WERI-Rb-1 (cell line): ENCODE results near the gene SPNS3.
A peak's percentile ranks its signal among the peaks of the same experiment; 100 is the strongest.

Experiments used
- DNase-seq: peaks from one replicate; pipeline ENCODE4 v3.0.0-alpha.2; 2020
- H3K27ac ChIP-seq: fragments of 250-450 bp; sonication (Bioruptor Pico); 2 replicates; pipeline ENCODE4 v1.5.1; 2020; ENCODE audit warnings: mild to moderate bottlenecking, moderate library complexity
- H3K27me3 ChIP-seq: fragments of 250-450 bp; sonication (Bioruptor Pico); 2 replicates; pipeline ENCODE4 v1.5.1; 2021; ENCODE audit warnings: mild to moderate bottlenecking, low read depth, moderate library complexity; ENCODE audit not compliant: insufficient read depth, severe bottlenecking
- H3K36me3 ChIP-seq: fragments of 250-450 bp; sonication (Bioruptor Pico); 2 replicates; pipeline ENCODE4 v1.5.1; 2020; ENCODE audit warnings: mild to moderate bottlenecking, moderate library complexity
- H3K4me3 ChIP-seq: 2 replicates; pipeline ENCODE4 v1.5.1; 2011; ENCODE audit warnings: low read depth, mild to moderate bottlenecking, control low read depth, low read length
- H3K9me3 ChIP-seq: fragments of 250-450 bp; sonication (Bioruptor Pico); 2 replicates; pipeline ENCODE4 v1.5.1; 2021; ENCODE audit warnings: mild to moderate bottlenecking, moderate library complexity; ENCODE audit not compliant: severe bottlenecking
- TF ChIP-seq, protein P1 (sequence below): IDR thresholded peaks from 2 replicates; pipeline ENCODE4 v1.5.1; 2011; ENCODE audit warnings: low read depth, mild to moderate bottlenecking, control low read depth, inconsistent platforms, low read length

Gene SPNS3

GRCh38 chr17:4478318-4478830, 44.6 kb downstream of the SPNS3 start:
- H3K27me3 ChIP-seq = no peaks in the 10 kb centered on the region
- H3K27ac ChIP-seq = no peak overlapping the region
- DNase-seq = no peak
- TF ChIP-seq, protein P1, sequence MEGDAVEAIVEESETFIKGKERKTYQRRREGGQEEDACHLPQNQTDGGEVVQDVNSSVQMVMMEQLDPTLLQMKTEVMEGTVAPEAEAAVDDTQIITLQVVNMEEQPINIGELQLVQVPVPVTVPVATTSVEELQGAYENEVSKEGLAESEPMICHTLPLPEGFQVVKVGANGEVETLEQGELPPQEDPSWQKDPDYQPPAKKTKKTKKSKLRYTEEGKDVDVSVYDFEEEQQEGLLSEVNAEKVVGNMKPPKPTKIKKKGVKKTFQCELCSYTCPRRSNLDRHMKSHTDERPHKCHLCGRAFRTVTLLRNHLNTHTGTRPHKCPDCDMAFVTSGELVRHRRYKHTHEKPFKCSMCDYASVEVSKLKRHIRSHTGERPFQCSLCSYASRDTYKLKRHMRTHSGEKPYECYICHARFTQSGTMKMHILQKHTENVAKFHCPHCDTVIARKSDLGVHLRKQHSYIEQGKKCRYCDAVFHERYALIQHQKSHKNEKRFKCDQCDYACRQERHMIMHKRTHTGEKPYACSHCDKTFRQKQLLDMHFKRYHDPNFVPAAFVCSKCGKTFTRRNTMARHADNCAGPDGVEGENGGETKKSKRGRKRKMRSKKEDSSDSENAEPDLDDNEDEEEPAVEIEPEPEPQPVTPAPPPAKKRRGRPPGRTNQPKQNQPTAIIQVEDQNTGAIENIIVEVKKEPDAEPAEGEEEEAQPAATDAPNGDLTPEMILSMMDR = no peak
- H3K4me3 ChIP-seq = no peak overlapping the region
- H3K36me3 ChIP-seq = no peaks in the 10 kb centered on the region
- peaks cover 2% of the 10 kb centered on the region for H3K9me3 ChIP-seq

DNA sequence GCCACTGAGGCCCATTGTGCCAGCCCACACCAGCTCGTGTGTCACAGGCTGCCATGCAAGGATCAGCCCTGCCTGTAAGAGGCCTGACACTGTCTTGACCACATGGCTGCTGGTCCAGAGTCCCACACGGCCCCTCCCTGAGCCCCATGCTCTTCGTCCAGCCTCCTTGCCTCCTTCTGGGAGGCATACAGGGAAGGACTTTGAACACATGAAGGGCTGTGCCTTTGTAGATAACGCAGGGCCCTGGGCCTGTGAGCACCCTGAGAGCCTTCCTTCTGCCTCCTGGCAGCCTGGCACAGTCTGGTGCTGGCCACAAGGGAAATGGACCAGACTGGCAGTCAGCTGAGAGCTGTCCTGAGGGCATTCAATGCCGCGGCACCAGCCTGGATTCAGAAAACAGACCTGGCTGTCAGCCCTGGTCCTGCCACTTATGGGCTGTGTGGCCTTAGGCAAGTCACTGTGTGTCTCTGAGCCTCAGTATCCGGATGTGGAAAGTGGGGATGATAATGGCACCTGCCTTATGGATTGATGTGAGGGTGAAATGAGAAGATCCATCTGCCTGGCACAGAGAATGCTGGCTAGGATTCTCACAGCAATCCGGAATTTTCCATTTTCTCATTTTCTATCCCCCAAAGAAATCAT, 45.7 kb downstream of the SPNS3 start:
- no peaks in the 10 kb centered on the region for H3K36me3 ChIP-seq
- no peak overlapping the region for H3K4me3 ChIP-seq
- peaks cover 2% of the 10 kb centered on the region for H3K9me3 ChIP-seq
- TF ChIP-seq, protein P1 = no peak
- H3K27ac ChIP-seq = no peak overlapping the region
- H3K27me3 ChIP-seq = no peaks in the 10 kb centered on the region
- no peak for DNase-seq

- Histone ChIP-seq H3K9me3 (peaks cover 2% of the 10 kb centered on the region), H3K27me3 (no peaks in the 10 kb centered on the region), H3K36me3 (no peaks in the 10 kb centered on the region), H3K4me3 (no peak overlapping the region), H3K27ac (no peak overlapping the region)
- DNase-seq = no peak
- TF ChIP-seq, protein P1 = no peak
Measured at GRCh38 chr17:4479982-4480751, 46.4 kb downstream of the SPNS3 start.

DNA sequence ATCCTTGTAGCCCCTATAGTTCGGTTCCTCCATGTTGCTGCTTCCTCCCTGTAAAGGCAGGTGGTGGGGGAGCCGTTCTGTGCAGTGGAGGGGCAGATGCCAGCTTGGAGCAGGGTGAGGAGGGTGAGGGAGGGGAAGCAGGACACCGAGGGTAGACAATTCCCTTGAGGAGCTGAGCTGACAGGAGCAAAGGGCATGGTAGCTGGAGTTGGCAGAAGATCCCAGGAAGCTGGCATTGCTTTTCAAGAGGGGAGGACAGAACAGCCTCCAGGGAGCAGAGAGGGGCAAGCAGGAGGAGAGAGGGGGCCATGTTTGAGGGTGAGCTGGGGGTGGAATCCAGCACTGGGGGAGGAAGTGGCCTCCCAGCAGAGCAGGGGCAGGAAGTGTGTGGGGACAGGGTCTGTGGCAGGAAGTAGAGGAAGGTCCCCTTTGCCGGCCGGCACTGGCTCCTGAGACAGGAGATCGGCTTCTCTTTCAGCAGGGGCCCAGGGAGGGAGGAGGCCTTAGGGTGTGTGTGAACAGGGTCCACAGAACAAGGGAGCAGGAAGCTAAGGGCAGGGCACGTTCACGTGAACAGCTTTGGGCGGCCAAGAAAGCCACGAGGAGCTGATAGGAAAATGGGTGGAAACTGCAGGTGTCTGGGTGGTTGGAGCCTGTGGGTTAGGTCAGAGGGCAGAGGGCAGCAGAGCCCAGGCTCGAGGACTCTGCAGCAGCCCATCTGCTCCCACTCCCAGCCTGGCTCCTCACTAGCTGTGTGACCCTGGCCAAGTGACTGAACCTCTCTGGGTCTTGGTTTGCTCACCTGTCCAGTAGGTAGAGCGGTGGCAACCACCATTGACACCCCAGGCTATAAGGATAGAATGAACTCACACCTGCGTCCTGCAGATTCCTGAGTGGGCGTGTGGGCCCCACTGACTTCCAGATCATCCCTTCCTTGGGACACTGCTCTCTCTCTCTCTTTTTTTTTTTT, 47.5 kb downstream of the SPNS3 start:
- H3K4me3 ChIP-seq = no peak overlapping the region
- DNase-seq = no peak
- TF ChIP-seq, protein P1 = no peak
- peaks cover under 1% of the 10 kb centered on the region for H3K9me3 ChIP-seq
- H3K27ac ChIP-seq = peak overlapping the region; percentile 42; the same call in 1 of the 2 replicates
- no peaks in the 10 kb centered on the region for H3K27me3 ChIP-seq
- no peaks in the 10 kb centered on the region for H3K36me3 ChIP-seq

DNA sequence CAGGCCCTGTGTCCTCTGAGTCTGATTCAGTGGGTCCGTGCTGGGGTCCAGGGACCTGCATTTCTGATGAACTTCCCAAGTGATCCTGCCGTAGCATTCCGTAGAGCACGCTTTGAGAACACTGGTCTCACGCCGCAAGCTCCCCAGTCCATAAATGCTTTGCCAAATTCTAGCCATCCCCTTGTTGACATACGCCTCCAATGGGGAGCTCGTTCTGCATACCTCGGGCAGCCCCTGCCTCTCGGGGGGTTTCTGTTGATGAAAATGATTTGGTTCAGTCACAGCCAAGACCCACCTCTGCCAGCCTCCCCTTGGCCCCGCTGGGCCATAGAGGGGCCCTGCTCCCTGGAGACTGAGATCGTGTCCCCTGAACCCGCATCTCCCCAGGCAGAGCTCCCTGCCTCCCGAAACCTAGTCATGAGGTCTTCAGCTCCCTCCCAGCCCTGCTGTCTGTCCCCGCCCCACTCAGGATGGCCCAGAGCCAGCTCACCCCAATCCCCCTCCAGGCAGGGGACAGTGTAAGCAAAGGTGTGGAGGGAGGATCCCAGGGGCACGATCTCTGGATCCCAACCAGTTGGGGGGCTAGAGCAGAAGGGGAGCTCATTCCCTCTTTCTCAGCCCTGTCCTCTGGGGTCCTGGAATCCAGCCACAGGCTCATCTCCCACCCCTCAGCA, 48.7 kb downstream of the SPNS3 start:
- no peak for DNase-seq
- TF ChIP-seq, protein P1 = no peak

More for the DNA sequence above, 48.7 kb downstream of the SPNS3 start:
- no peaks in the 10 kb centered on the region for H3K27me3 ChIP-seq
- H3K9me3 ChIP-seq = no peaks in the 10 kb centered on the region
- no peaks in the 10 kb centered on the region for H3K36me3 ChIP-seq
- H3K4me3 ChIP-seq = no peak overlapping the region
- H3K27ac ChIP-seq = no peak overlapping the region
